ENCODE data around the gene LRMDA.
"Not testable (repeated sequence)": the region's sequence is repeated elsewhere in the genome, so short reads cannot be mapped to it uniquely, and the experiment has no call there.

The LRMDA gene

DNA sequence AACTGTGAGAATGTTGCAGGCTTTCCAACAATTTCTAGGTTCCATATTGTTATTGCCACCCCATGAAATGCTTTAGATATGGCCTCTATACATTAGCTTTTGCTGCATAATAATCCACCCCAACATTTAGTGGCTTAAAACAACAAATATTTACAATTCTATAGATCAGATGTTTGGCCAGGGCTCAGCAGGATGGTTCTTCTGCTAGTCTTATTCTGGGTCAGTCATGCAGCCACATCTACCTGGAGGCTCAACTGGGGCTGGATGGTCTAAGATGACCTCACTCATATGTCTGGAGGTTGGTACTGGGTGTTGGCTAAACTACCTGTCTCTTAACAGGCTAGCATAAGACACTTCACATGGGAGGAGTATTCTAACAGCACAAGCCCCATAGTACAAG lies 607.3 kb downstream of the LRMDA start:
- DNase-seq = no peak

DNA sequence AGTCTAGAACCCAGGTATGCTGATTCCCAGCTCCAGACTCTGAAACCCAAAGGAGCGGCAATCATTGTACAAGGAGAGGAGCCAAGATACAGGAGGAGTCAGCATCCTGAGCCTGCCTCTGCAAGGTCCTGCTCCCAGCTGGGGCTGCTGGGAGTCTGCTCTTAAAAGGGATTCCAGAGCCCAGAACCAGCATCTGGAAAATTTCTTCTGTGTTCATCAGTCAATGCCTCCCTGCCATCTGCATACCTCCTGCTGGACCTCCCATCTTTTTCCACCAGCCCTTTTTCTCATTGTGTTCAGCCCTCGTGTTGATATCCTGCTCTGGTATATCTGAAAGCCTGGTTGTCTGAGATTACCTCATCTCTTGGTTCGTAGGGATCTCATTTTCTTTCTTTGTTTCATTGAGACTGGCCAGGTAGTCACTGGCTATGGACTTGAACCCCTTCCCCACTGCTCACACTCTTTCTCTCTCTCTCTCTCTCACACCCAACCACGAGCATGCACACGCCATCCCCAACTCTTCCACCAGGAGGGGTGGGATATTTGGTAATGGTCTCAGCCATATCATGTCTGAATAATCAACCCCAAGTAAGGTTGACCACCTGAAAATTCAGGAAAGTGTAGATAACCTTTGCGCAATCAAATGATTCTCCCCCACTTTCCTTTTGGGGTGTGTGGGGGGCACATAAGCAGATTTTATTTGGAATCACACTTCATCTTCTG lies 608.8 kb downstream of the LRMDA start:
- DNase-seq = no peak

DNA sequence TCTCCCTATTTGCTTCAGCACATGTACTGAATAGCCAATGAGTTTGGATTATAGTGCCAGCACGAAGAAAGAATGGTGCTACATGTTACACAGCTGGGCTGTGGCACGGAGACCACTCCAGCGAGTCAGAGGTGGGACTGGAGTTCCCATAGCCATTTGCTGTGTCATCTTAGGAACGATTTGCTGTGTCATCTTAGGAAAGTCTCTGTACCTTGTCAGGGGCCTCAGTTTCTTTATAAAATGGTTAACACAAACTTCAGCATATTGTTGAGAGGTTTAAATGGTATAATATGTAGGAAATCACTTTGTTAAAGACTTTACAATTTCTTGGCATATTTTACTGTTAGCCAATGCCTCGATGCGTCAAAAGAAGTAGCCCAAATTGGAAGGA lies 609.4 kb downstream of the LRMDA start:
- DNase-seq = no peak

DNA sequence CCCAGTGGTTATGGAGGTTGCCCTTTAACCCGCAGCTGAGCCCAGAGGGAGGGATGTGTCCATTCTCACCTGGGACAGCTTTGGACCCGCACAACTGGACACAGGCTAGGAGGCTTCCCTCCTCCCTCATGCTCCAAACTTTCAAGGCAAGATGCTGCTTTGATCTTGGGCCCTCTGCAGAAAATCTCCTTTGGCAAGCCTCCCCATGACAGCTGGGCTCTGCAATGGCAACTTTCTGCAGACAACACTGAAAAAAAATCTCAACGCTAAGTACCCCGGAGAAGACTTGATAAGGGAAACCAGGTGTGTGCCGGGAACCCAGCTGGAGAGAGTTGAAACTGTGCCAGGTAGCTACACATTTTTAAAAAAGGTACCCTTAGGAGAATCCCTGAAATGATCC lies 610.1 kb downstream of the LRMDA start:
- DNase-seq = no peak

DNA sequence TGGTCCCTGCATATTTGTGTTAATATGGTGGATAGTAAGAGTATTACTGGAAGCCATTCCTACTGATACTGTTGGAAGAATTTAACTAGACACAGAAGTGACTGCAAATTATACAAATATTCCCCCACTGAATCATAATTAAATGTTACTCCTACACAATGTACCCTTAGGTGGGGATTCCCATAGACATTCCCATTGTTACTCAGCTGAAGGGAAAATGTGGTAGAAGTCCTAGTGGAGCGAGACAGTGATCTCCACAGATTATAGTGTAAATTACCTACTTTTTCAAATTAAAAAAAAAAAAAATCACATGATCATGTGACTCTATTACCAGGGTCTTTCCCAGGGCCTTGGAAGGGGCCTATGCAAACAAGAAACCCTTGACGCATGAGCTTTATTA lies 611.8 kb downstream of the LRMDA start:
- DNase-seq = no peak

DNA sequence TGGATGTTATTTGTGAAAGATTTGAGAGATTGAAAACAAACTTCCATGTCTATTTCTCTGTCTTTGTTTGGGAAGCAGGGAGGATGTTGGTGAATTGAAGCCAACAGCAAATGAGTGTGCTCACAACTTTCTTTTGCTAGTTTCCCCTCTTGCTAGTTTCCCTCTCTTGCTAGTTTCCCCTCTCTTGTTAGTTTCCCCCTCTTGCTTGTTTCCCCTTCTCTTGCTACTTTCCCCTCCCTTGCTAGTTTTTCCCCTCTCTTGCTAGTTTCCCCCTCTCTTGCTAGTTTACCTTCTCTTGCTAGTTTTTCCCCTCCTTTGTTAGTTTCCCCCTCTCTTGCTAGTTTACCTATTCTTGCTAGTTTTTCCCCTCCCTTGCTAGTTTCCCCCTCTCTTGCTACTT lies 613.3 kb downstream of the LRMDA start:
- DNase-seq = no peak

DNA sequence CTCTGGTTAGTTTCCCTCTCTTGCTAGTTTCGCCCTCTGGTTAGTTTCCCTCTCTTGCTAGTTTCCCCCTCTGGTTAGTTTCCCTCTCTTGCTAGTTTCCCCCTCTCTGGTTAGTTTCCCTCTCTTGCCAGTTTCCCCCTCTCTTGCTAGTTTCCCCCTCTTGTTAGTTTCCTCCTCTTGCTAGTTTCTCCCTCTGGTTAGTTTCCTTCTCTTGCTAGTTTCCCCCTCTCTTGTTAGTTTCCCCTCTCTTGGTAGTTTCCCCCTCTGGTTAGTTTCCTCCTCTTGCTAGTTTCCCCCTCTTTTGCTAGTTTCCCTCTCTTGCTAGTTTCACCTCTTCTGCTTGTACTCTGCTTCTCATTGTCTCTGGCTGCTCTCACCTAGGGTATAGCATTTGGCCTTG lies 613.8 kb downstream of the LRMDA start:
- no peak for DNase-seq

DNA sequence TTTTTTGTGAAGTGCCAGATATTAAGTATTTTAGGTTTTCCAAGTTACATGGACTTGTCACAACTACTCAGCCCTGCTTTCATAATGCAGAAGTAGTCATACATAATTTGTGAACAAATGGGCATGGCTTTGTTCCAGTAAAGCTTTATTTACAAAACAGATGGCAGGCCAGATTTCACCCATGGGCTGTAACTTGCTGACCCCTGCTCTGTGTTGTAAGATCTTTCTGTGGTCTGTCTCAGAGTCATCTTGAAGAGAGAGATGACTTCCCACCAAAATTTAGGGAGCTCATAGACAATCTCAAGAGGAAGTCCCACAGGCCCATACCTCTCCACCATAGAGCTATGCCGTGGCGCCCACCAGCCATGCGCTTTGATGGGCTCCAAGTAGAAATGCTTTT lies 616.1 kb downstream of the LRMDA start:
- DNase-seq = no peak

DNA sequence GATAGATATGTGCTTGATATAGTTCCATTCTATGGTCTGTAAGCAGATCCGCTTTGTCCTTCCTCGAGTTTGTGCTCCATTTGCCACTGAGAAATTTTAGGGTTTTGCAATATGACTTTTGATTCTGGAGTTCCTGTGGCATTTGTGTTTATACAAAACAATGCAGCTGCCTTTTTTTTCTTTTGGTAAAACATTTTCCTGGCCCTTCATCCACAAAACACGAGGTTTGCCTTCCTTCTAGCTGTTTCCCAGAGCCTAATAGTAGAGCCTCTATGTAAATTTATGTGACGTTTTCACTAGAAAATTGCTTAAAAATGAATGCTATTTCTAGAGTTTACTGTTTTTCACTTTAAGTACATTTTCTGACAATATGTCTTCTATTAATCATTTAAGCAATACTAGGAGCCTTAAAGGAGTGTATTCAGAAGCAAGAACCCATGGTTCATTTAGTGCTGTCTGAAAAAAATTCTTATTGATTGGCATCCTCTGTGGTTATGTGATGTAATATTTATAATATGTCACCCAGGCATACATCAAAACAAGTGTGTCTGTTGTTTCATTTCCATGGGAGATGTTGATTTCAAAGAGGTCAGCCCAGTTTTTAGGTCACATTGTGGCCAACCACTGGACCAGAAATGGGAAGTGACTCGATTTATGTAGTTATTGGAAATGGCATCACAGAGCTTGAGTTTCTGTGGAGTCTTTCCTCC lies 618.3 kb downstream of the LRMDA start:
- no peak for DNase-seq

DNA sequence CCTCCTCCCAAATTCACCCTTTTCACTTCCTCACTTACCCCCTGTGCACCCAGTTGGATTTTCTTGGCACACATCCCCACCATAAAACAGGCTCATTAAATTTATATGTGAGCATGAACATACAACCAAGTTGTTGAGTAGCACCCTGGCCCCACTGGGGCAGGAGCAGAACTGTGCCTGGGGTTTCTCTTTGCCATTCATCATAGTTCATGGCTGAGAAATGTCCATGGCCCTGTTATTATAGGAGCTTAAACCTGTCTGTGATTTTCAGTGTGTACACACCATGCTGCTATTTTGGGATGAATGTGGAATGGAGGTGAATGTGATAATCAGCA lies 618.8 kb downstream of the LRMDA start:
- peak; percentile 30 for DNase-seq

DNA sequence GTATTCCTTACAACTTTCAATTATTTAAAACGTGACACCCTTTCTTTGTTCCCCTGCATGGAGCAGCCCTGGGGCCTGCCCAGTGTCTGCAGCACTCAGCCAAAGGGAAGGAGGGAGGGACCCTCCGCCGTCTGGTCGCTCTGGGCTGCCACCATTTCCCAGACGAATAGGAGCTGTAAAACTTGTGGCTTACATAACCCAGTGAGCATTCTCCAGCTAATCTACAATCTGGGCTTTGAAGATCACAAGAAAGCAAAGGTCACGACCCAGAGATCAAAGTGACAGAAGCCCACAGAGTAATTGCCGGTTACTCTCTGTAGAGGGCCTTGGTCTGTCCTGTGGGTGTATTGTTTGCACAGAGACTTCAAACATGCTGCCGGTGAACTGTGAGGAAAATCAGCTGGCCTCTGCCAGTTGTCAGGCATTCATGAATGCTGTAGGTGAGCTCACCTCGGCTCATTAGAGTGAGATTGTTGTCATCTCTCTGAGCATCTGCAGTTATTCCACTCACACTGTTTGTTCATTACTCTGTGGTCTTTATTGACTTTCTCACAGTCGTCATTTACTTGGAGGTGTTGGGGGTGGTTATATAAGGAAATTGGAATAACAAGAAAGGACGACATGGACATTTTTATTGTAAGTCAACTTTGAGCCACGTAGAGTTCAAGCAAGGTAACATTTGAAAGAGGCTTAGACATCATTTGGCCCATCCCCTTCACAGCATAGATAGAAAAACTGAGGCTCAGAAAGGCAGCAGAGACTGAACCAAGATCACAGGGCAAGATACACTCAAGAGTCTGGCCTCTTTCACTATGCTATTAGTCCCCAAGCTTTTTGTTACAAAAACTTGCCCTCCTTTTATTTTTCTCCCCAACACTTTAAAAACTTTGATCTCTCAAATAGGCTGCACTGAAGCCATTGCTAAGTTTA lies 619.8 kb downstream of the LRMDA start:
- DNase-seq = no peak

DNA sequence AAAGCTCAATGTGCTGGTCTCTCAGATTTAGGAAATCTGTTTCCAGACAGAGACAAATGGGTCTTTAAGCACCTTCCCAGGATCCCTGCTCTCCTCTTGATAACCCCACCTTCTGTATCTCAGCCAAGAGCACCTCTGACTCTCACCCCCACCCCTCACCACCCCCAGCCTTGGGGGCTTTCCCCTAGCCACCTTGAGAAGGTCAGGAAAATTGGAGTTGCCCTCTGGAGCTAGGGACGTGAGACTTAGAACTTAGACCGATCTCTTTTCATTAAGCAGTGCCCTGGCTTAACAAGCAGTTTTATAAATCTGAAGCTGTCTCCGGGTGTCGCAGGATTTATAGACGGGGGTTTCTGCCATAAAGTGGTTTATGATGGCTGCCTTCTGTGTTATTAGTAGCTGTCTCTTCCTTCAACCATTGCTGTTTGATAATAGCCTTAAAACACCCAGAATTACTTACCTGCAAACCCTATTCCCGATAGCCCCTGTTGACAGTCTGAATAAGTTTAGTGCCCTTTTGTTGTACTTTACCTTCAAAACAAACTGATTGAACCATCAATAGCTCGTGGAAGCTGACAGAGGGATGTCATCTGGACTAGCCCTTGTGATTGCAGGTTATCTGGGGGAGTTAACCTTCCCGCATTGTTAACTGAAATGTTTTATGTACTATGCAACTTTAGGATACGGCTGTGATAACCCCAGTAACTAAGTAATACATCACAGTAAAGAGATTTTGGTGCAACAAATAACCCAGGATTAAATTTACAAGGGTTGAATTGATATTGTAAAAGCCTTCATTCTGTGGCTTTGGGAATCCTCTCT lies 621.5 kb downstream of the LRMDA start:
- no peak for DNase-seq

DNA sequence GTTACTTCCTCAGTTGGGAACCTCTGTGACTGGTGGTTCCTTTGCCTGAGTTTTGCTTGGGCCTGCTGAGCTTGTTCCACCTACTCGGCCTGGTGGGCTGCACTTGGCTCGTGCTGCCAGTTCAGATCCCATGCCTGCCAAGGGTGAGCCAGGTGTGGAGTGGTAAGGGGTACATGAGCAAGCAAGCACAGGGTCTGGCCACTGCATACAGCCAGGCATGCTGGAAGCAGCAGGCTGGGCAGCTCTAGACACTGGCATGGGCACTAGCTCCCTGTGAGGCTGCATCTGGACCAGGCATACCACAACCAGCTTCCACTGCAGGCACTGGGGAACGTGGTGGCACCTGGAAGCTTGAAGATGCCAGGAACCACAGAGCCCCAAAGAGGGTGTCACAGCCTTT lies 624.0 kb downstream of the LRMDA start:
- DNase-seq = no peak

DNA sequence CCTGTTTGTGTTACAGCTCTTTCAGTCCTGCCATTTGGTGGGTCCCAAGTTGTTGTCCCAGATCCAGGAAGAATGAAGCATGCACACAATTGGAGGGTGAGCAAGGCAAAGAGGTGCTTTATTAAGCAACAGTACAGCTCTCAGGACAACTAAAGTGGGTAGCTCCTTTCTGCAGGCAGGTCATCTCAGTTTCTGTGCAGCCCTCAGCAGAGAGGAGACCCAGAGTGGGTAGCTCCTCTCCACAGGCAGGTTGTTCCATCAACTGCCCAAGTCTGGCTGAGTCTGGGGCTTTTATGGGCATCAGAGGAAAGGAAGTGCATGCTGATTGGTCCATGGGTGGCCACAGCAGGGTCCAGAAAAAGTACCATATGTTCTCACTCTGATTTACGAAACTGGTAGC lies 624.5 kb downstream of the LRMDA start:
- DNase-seq = no peak

DNA sequence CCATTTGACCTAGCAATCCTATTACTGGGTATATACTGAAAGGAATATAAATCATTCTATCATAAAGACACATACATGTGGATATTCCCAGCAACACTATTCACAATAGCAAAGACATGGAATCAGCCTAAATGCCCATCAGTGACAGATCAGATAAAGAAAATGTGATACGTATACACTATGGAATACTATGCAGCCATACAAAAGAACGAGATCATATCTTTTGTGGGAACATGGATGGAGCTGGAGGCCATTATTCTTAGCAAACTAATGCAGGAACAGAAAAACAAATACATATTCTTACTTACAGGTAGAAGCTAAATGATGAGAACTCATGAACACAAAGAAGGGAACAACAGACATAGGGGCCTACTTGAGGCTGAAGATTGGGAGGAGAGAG lies 629.6 kb downstream of the LRMDA start:
- not testable (repeated sequence) for DNase-seq

DNA sequence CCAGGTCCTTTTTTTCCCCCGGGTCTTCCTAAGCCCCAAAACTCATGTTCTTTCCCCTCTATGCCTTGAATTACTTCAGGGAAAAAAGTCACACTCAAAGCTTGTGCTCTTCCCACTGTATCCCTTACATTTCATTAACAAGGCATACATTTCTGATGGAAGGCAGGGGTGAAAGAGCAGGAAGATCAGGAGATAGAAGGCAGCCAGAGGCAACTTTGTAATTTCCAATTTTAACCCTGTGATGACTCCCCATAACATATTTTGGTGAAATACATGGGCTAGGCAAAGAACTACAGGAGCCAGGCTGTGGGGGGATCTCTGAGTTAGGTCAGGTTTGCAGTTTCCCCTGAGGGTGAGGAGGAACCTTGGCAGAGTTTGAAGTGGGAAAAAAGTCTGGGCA lies 635.0 kb downstream of the LRMDA start:
- DNase-seq = no peak

DNA sequence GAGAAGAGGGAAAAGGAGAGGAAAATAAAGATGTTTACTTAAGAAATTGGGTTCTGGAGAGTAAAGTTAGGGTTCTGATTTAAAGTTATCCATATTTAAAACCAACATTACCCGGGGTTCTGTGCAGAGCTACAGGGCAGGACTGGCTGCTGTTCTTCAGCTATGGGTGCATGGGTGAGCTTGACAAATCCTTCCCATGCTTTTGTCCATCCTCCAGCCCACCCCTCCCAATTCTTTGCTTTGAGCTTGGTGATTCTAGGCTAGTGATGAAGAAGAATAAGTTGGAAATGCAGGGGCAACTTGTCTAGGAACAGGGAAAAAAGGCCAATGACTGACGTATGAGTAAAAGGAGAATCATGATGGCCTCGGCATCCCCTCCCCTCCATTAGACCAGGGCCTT lies 636.0 kb downstream of the LRMDA start:
- DNase-seq = no peak

DNA sequence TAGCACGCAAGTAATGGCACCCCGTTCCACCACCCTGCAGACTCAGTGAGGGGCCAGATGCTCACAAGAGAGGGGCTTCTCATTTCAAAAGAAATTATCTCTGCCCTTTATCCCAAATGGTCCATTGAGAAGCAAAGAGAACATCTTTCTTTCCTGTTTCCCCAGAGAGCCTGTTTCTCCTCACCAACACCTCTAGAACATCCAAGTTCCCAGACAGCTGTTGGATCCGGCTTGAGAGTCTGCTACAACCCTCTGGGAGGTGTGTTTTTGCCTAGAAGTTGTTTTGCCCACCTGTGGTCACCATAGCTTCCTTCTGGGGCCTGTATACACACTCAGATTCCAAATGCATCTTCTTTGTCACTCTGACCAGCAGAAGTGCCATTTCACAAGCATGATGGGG lies 637.4 kb downstream of the LRMDA start:
- DNase-seq = no peak

DNA sequence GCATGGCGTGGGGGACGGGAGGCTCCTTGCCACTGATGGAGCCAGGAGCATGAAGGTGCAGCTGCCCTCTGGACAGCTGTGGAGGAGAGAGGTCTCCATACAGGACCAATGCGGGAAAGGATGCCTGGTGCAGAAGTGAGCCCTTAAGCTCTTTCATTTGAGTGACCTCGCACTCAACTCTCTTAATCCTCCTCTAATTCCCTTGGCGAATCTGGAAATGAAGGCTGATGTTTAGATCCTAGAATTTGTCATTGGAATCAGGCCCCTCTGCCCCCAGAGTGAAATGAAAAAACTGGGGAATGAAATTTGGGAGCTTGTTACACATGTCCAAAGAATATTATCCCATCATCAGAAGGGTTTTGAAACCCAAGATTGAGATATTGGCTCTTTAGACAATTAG lies 639.5 kb downstream of the LRMDA start:
- DNase-seq = no peak

DNA sequence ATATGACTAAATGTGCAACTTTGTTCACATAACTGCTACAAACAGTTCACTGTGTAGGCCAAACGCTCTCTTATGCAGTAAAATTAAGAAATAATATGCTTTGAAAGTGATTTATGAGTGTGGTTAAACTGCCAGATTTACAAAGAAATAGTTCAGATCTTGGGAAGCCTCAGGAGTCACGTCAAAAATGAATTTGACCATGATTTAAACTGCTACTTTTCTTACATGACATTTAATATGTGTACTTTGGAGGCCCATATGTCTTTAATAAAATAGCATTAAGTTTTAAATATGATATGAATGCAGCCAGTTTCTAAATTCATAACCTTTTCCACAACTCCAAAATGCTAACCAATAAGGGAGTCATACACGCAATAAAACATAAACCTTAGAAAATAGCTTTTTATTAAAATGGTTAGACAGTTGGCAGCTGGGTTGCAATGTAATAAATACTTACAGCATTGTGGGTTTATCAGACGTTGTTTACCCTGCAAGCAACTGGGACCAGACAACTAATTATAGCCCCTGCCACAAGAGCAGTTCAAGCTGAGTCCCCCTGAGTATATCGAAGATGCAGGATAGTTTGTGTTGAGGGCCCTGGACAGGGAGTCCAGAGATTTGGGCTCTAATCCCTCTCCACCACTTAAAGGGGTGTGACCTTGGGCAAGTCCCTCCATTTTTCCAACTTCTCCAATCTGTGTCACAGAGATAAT lies 640.4 kb downstream of the LRMDA start:
- no peak for DNase-seq

DNA sequence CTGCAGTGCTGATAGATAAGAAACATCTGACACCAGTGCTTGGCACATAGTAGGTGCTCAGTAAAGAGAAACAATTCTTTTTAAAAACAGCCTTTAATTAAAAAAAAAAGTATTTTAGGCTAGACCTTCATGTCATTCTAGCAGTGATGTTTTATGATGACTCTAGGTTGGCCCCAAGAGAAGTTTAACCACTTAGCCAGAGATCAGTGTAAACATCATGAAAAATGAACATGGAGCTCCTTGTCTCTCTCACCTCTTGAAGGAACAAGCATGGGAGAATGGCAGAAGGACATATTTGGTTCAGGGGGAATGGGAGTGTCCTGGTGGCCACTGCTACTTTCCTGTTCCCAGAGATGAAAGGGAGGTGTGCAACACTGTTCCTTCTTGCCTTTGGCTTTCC lies 641.0 kb downstream of the LRMDA start:
- DNase-seq = no peak

DNA sequence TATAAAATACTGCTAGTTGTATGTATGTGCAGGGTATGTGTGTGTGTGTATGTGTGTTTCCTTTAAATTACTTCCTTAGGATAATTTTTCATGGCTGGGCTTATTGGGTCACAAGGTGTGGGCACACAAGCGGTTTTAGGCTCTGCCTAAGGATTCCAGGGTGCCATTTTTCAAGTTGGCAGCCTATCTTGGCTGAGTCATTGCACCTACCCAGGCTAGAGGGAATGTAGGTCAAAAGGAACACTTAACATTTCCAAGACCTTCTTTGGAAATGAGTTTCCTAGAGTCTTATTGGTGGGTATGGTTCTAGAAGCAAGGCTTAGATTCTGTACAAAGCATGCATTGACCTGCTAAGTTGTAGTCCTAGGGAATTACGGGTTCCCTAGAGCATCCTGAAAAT lies 642.1 kb downstream of the LRMDA start:
- DNase-seq = no peak

All from NCI-H2081 treated with DMSO at 0.1 percent for 48 hours (cell line).